Spleen (tissue), 11 donors: ENCODE results near the gene ACOX3. TPM values are rescaled to one million over a fixed set of nuclear protein-coding genes. Genes with fewer than 3 reads are reported as not detected.
"Not testable (repeated sequence)": the region's sequence is repeated elsewhere in the genome, so short reads cannot be mapped to it uniquely, and the experiment has no call there.

Experiments used
- DNase-seq: peaks from one replicate; pipeline ENCODE4 v3.0.0-alpha.2; 2020
- H3K27ac ChIP-seq, 8 donors: fragments of 200-600 bp; sonication (generic) in 7 of 8; 1 replicate in 4 of 8; 2 replicates in 4 of 8; pipeline versions ENCODE4 v1.5.0 to v1.8.0; 2016 to 2021; ENCODE audit warnings: inconsistent platforms in 4 of 8, mild to moderate bottlenecking in 4 of 8, moderate library complexity in 1 of 8
- H3K27me3 ChIP-seq, 7 donors: fragments of 200-600 bp; sonication (generic) in 6 of 7; replicated peaks in 1 of 7; 1 replicate in 4 of 7; 2 replicates in 3 of 7; pipeline versions ENCODE4 v1.5.0 to v1.8.0; 2016 to 2021; ENCODE audit warnings: inconsistent platforms in 3 of 7, mild to moderate bottlenecking in 1 of 7
- H3K36me3 ChIP-seq, 6 donors: fragments of 200-600 bp; sonication (generic) in 5 of 6; 1 replicate in 4 of 6; 2 replicates in 2 of 6; pipeline versions ENCODE4 v1.5.0 to v1.8.0; 2016 to 2021; ENCODE audit warnings: inconsistent platforms in 2 of 6
- H3K4me1 ChIP-seq, 6 donors: fragments of 200-600 bp; sonication (generic) in 5 of 6; 1 replicate in 3 of 6; 2 replicates in 3 of 6; pipeline versions ENCODE4 v1.5.0 to v1.8.0; 2016 to 2021; ENCODE audit warnings: inconsistent platforms in 3 of 6
- H3K4me3 ChIP-seq, 8 donors: fragments of 200-600 bp; sonication (generic) in 7 of 8; 1 replicate in 4 of 8; 2 replicates in 4 of 8; pipeline versions ENCODE4 v1.5.0 to v1.8.0; 2016 to 2021; ENCODE audit warnings: inconsistent platforms in 4 of 8, mild to moderate bottlenecking in 4 of 8, moderate library complexity in 2 of 8
- H3K9me3 ChIP-seq, 8 donors: fragments of 200-600 bp; sonication (generic) in 7 of 8; 1 replicate in 4 of 8; 2 replicates in 4 of 8; pipeline versions ENCODE4 v1.5.0 to v1.8.0; 2016 to 2021; ENCODE audit warnings: inconsistent platforms in 4 of 8
- POLR2A ChIP-seq, 3 donors: fragments of 450-650 bp; IDR thresholded peaks; one replicate each; pipeline ENCODE4 v1.5.1; 2017; ENCODE audit warnings: antibody characterized with exemption in 3 of 3, mild to moderate bottlenecking in 1 of 3
- POLR2AphosphoS5 ChIP-seq, 3 donors: sonication (generic); formaldehyde crosslinking; IDR thresholded peaks; one replicate each; pipeline ENCODE4 v1.5.1; 2017; ENCODE audit warnings: antibody characterized with exemption in 3 of 3
- WGBS, 5 donors: extraction: QIAGEN DNeasy Blood & Tissue Kit in 3 of 5; methylation state at CpG; one replicate each; pipeline versions ENCODE4 v1.1.5 to v1.1.7; 2013 to 2018; 5-methylcytosine and 5-hydroxymethylcytosine counted together
- intact Hi-C: fragments of 100-400 bp; cut with DNase I; formaldehyde crosslinking; loops from one replicate; pipeline ENCODE4 v1.15.0; 2023; ENCODE audit warnings: low total_unique reads
- polyA plus RNA-seq, 3 donors: library from polyadenylated mRNA; stranded (reverse); fragments of 200-250 nt; gene quantifications; one replicate each; pipeline ENCODE4 v1.2.1, GENCODE V29; 2013
- total RNA-seq, 7 donors: library from RNA; depleted of rRNA in 3 of 7; stranded (reverse); fragments of >200 nt in 3 of 7; fragmentation: NEBNext Ultra II Directional in 4 of 7; extraction: Animal tissue kit (Norgen Biotek cat#: 25700) in 4 of 7; gene quantifications; one replicate each; pipeline versions ENCODE4 v1.1.0 to v1.2.1, GENCODE V29; 2016 to 2021
- TF ChIP-seq, protein P1 (sequence below), 11 experiments: fragments of 200-600 bp in 7 of 11; fragments of 450-650 bp in 4 of 11; sonication (generic) in 4 of 11; IDR thresholded peaks in 8 of 11; conservative IDR thresholded peaks in 3 of 11; 1 replicate in 7 of 11; 2 replicates in 4 of 11; pipeline versions ENCODE4 v1.4.0 to v1.8.0; 2016 to 2021; ENCODE audit warnings: antibody characterized with exemption in 11 of 11, inconsistent platforms in 4 of 11, mild to moderate bottlenecking in 1 of 11
- donor health status: healthy with polysubstance abuse.
- donor health status: DM: no; HTN: no; CAD: no; lungs with moderate emphysema.
- donor health status: DM: no; HTN: no; CAD: no.
- donor health status: Bipolar disorder and iron deficiency.
- donor health status: healthy.
- donor health status: DM: no; HTN: no; CAD: no.
- donor health status: DM: yes; HTN: yes; CAD: no.

Gene ACOX3
- total and polyA plus RNA-seq, 10 donors: 11.3 to 26.5 (median 19.7) TPM

DNA sequence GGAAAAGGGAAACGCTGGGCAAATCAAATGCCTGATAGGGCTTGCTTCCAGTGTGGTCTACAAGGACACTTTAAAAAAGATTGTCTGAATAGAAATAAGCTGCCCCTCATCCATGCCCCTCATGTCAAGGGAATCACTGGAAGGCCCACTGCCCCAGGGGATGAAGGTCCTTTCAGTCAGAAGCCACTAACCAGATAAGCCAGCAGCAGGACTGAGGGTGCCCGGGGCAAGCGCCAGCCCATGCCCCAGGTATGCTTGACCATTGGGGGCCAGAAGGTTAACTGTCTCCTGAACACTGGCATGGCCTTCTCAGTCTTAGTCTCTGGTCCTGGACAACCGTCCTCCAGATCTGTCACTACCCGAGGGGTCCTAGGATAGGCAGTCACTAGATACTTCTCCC is 17.7 kb downstream of the ACOX3 start:
- H3K4me3 ChIP-seq: no peak overlapping the region
- DNase-seq: no peak
- intact Hi-C loops: no loop called here
- H3K27ac ChIP-seq: no peak overlapping the region
- peaks cover 5 to 36% (median 17%) of the 10 kb centered on the region in 6 donors for H3K4me1 ChIP-seq
- WGBS, 5 donors: 90 to 95% (median 95%) methylated on average over 3 to 5 of the region's 5 CpGs
- TF ChIP-seq POLR2A (IDR thresholded peaks at IDR 0.05) (no peak), POLR2AphosphoS5 (IDR thresholded peaks at IDR 0.05) (no peak)
- TF ChIP-seq, protein P1, sequence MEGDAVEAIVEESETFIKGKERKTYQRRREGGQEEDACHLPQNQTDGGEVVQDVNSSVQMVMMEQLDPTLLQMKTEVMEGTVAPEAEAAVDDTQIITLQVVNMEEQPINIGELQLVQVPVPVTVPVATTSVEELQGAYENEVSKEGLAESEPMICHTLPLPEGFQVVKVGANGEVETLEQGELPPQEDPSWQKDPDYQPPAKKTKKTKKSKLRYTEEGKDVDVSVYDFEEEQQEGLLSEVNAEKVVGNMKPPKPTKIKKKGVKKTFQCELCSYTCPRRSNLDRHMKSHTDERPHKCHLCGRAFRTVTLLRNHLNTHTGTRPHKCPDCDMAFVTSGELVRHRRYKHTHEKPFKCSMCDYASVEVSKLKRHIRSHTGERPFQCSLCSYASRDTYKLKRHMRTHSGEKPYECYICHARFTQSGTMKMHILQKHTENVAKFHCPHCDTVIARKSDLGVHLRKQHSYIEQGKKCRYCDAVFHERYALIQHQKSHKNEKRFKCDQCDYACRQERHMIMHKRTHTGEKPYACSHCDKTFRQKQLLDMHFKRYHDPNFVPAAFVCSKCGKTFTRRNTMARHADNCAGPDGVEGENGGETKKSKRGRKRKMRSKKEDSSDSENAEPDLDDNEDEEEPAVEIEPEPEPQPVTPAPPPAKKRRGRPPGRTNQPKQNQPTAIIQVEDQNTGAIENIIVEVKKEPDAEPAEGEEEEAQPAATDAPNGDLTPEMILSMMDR (IDR thresholded peaks at IDR 0.05 in 8 of 11, conservative IDR thresholded peaks at IDR 0.05 in 3 of 11): no peak
- H3K9me3 ChIP-seq: no peaks in the 10 kb centered on the region
- no peaks in the 10 kb centered on the region for H3K27me3 ChIP-seq
- H3K36me3 ChIP-seq: peaks cover 0 to 8% (median 0%) of the 10 kb centered on the region in 6 donors

DNA sequence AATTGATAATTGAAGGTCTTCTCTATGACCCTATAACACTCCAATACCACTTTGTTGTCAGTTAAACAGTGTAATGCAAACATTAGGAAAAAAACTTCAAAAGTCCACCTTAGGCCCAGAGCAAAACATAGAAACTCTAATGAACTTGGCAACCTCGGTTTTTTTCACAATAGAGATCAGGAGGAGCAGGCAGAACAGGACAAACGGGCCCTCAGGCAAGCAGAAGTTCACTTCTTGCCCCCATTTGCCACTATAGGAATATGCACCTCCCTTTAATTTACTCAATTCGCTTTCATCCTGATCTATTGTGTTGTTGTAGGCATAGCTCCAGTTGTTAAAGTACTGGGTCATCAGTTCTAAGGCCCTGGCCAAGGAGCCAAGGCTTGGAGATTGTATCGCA is 18.2 kb downstream of the ACOX3 start:
- no peak overlapping the region for H3K27ac ChIP-seq
- WGBS, 5 donors: 83 to 88% (median 84%) methylated on average over 4 of the region's 4 CpGs
- peaks cover under 1 to 31% (median 12%) of the 10 kb centered on the region in 6 donors for H3K4me1 ChIP-seq
- intact Hi-C loops: no loop called here
- no peak overlapping the region for H3K4me3 ChIP-seq
- H3K9me3 ChIP-seq: no peaks in the 10 kb centered on the region
- no peak for DNase-seq
- H3K36me3 ChIP-seq: peaks cover 0 to 10% (median 0%) of the 10 kb centered on the region in 6 donors
- TF ChIP-seq POLR2A (IDR thresholded peaks at IDR 0.05) (no peak), POLR2AphosphoS5 (IDR thresholded peaks at IDR 0.05) (no peak)
- TF ChIP-seq, protein P1 (IDR thresholded peaks at IDR 0.05 in 8 of 11, conservative IDR thresholded peaks at IDR 0.05 in 3 of 11): no peak
- no peaks in the 10 kb centered on the region for H3K27me3 ChIP-seq

DNA sequence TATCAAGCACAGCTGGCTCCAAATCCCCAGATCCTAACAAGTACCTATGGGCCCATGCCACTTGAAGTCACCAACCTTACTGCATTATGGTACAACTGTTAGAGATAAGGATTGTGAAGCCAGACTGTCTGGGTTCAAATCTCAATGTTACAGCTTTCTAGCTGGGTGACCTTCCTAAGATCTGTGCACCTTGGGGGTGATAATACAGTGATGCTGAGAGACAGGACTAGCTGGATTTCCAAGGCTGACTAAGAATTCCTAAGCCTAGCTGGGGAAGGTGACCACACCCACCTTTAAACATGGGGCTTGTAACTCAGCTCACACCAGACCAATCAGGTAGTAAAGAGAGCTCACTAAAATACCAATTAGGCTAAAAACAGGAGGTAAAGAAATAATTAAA is 20.4 kb downstream of the ACOX3 start:
- not testable (repeated sequence) for H3K4me3 ChIP-seq

DNA sequence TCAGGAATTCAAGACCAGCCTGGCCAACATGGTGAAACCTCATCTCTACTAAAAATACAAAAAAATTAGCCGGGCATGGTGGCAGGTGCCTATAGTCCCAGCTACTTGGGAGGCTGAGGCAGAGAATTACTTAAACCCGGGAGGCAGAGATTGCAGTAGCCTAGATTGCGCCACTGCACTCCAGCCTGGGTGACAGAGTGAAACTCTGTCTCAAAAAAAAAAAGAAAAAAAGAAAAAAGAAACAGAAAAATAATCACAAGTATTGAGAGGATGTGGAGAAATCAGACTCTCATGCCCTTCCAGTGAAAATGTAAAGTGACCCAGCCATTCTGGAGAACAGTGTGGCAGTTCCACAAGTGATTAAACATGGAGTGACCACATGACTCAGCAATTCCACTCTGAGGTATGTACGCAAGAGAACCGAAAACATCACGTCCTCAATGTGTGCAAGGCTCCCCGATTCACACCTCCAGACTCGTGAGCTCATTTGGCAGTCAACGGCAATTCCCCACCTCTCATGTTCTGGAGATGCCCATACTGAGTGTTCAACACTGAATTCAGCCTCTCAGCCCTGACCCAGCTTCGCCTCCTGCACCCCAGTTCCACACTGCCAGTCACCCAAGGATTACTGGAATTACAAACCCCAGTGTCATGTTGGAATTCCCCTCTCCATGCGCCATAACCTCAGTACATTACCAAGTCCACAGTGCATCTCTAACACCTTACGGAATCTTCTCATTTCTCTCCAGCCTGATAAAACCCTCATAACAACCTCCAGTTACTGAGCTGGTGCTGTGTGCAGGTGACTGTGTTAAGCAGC is 21.1 kb downstream of the ACOX3 start:
- no peak for DNase-seq

More for the DNA sequence above, 20.4 kb downstream of the ACOX3 start:
- H3K27ac ChIP-seq, DNase-seq, H3K9me3 ChIP-seq, intact Hi-C loops, H3K27me3 ChIP-seq: not testable (repeated sequence)
- peaks cover 0 to 14% (median 0%) of the 10 kb centered on the region in 6 donors for H3K4me1 ChIP-seq
- peaks cover 0 to 31% (median 12%) of the 10 kb centered on the region in 6 donors for H3K36me3 ChIP-seq

More for the DNA sequence above, 21.1 kb downstream of the ACOX3 start:
- H3K27me3 ChIP-seq: no peaks in the 10 kb centered on the region
- peaks cover 0 to 14% (median 0%) of the 10 kb centered on the region in 6 donors for H3K4me1 ChIP-seq
- H3K27ac ChIP-seq: peak overlapping the region in 3 of 8 donors; percentile 7 to 32 (median 30)
- no peaks in the 10 kb centered on the region for H3K9me3 ChIP-seq
- 58 to 87% (median 71%) methylated on average over 12 of the region's 12 CpGs for WGBS, 5 donors
- peaks cover 2 to 38% (median 19%) of the 10 kb centered on the region in 6 donors for H3K36me3 ChIP-seq
- H3K4me3 ChIP-seq: no peak overlapping the region
- intact Hi-C loops: no loop called here
- TF ChIP-seq POLR2A (IDR thresholded peaks at IDR 0.05) (no peak), POLR2AphosphoS5 (IDR thresholded peaks at IDR 0.05) (no peak)
- TF ChIP-seq, protein P1 (IDR thresholded peaks at IDR 0.05 in 8 of 11, conservative IDR thresholded peaks at IDR 0.05 in 3 of 11): no peak
